H1 (cell line): ENCODE data around the gene AP5M1. TPM values are rescaled to one million over a fixed set of nuclear protein-coding genes. Genes with fewer than 3 reads are reported as not detected.

Experiments
- CTCF ChIA-PET: fragments of 300-600 bp; sonication (Branson Sonifier 250); formaldehyde crosslinking; loops from one replicate; lab custom pipeline; 2021; ENCODE audit not compliant: partially characterized antibody; lab: Charles Lee
- POLR2A ChIA-PET: fragments of 300-600 bp; sonication (Branson Sonifier 250); formaldehyde crosslinking; loops from one replicate; lab custom pipeline; 2021; ENCODE audit warnings: inconsistent platforms; ENCODE audit not compliant: partially characterized antibody; lab: Charles Lee
- DNase-seq, 2 experiments: peaks; one replicate each; pipeline versions ENCODE4 v3.0.0 to v3.0.0-alpha.2; 2010 to 2022; ENCODE audit warnings: low spot score in 2 of 2, low read depth in 1 of 2, mixed read lengths in 1 of 2
- FAIRE-seq: peaks from 2 replicates; lab custom pipeline; 2011; peaks lifted over from hg19 to GRCh38; lab: Jason Lieb, UNC
- H2AFZ ChIP-seq: 2 replicates; pipeline ENCODE4 v1.8.1; 2012; ENCODE audit warnings: low read length, inconsistent platforms
- H2AK5ac ChIP-seq: 2 replicates; pipeline ENCODE4 v1.6.1; 2013; ENCODE audit warnings: low read depth, low read length
- H2BK120ac ChIP-seq: replicated peaks from 2 replicates; pipeline ENCODE3; 2013; ENCODE audit warnings: low read depth, low read length, inconsistent platforms
- H2BK12ac ChIP-seq: 2 replicates; pipeline ENCODE4 v1.6.1; 2013; ENCODE audit warnings: low read depth, low read length
- H2BK15ac ChIP-seq: 2 replicates; pipeline ENCODE4 v1.6.1; 2013; ENCODE audit warnings: low read length
- H2BK20ac ChIP-seq: 2 replicates; pipeline ENCODE4 v1.6.1; 2013; ENCODE audit warnings: low read length
- H2BK5ac ChIP-seq: 2 replicates; pipeline ENCODE4 v1.6.1; 2013; ENCODE audit warnings: low read depth, low read length
- H3K14ac ChIP-seq: 2 replicates; pipeline ENCODE4 v1.6.1; 2013; ENCODE audit warnings: inconsistent platforms; ENCODE audit not compliant: insufficient read length
- H3K18ac ChIP-seq: 2 replicates; pipeline ENCODE4 v1.6.1; 2013; ENCODE audit warnings: low read length; ENCODE audit errors: extremely low read depth
- H3K23ac ChIP-seq: 2 replicates; pipeline ENCODE4 v1.6.1; 2013; ENCODE audit warnings: inconsistent platforms; ENCODE audit not compliant: insufficient read length
- H3K23me2 ChIP-seq: 2 replicates; pipeline ENCODE4 v1.6.1; 2013; ENCODE audit warnings: low read depth, low read length
- H3K27ac ChIP-seq: 2 replicates; pipeline ENCODE4 v1.6.1; 2011; ENCODE audit warnings: low read depth, low read length, inconsistent platforms
- H3K27me3 ChIP-seq, 4 experiments: replicated peaks in 1 of 4; 1 replicate in 1 of 4; 2 replicates in 3 of 4; pipeline versions ENCODE4 v1.6.1 to v1.8.1; 2011 to 2013; ENCODE audit warnings: low read length in 3 of 4, mild to moderate bottlenecking in 3 of 4, inconsistent platforms in 2 of 4, mixed read lengths in 2 of 4, moderate library complexity in 1 of 4; ENCODE audit not compliant: control insufficient read depth in 3 of 4, insufficient read depth in 3 of 4; ENCODE audit errors: extremely low read depth in 1 of 4
- H3K36me3 ChIP-seq, 4 experiments: 2 replicates each; pipeline versions ENCODE4 v1.6.1 to v1.8.1; 2011 to 2013; ENCODE audit warnings: mild to moderate bottlenecking in 4 of 4, low read length in 3 of 4, moderate library complexity in 2 of 4, control low read depth in 1 of 4, inconsistent platforms in 1 of 4; ENCODE audit not compliant: insufficient read depth in 4 of 4, control insufficient read depth in 2 of 4
- H3K4ac ChIP-seq: replicated peaks from 2 replicates; pipeline ENCODE3; 2013; ENCODE audit warnings: low read length, low read depth, mixed read lengths, inconsistent platforms; ENCODE audit not compliant: insufficient read length
- H3K4me1 ChIP-seq, 4 experiments: replicated peaks in 1 of 4; 1 replicate in 1 of 4; 2 replicates in 3 of 4; pipeline versions ENCODE4 v1.6.1 to v1.8.1; 2011 to 2013; ENCODE audit warnings: low read length in 3 of 4, inconsistent platforms in 2 of 4, mixed read lengths in 1 of 4; ENCODE audit not compliant: insufficient read depth in 4 of 4, control insufficient read depth in 3 of 4
- H3K4me2 ChIP-seq, 2 experiments: 2 replicates each; pipeline versions ENCODE4 v1.6.1 to v1.8.1; 2011 to 2013; ENCODE audit warnings: low read depth in 2 of 2, low read length in 2 of 2, control low read depth in 1 of 2, inconsistent platforms in 1 of 2, mild to moderate bottlenecking in 1 of 2; ENCODE audit not compliant: insufficient read depth in 1 of 2
- H3K4me3 ChIP-seq, 4 experiments: fragments of 200-600, 300-600 bp in 1 of 4; sonication (generic), shearing (Covaris generic), sonication (Bioruptor Twin) in 1 of 4; 2 replicates each; pipeline versions ENCODE4 v1.5.1 to v1.8.1; 2011 to 2016; ENCODE audit warnings: low read length in 4 of 4, low read depth in 3 of 4, control low read depth in 2 of 4, inconsistent platforms in 2 of 4, mild to moderate bottlenecking in 2 of 4, mixed read lengths in 1 of 4, moderate library complexity in 1 of 4; ENCODE audit not compliant: insufficient read depth in 2 of 4; ENCODE audit errors: extremely low read depth in 1 of 4
- H3K56ac ChIP-seq: replicated peaks from 2 replicates; pipeline ENCODE3; 2013; ENCODE audit warnings: low read depth, mild to moderate bottlenecking, mixed read lengths, low read length, inconsistent platforms; ENCODE audit not compliant: insufficient read length
- H3K79me1 ChIP-seq: 2 replicates; pipeline ENCODE4 v1.6.1; 2013; ENCODE audit warnings: low read depth, low read length, control low read depth
- H3K79me2 ChIP-seq, 2 experiments: 2 replicates each; pipeline versions ENCODE4 v1.6.1 to v1.8.1; 2012 to 2013; ENCODE audit warnings: low read length in 2 of 2, mild to moderate bottlenecking in 2 of 2, inconsistent platforms in 1 of 2; ENCODE audit not compliant: insufficient read depth in 2 of 2, control insufficient read depth in 1 of 2
- H3K9ac ChIP-seq, 4 experiments: replicated peaks in 1 of 4; 1 replicate in 1 of 4; 2 replicates in 3 of 4; pipeline versions ENCODE4 v1.6.1 to v1.8.1; 2011 to 2013; ENCODE audit warnings: low read depth in 3 of 4, low read length in 3 of 4, control low read depth in 2 of 4, mild to moderate bottlenecking in 2 of 4, moderate library complexity in 2 of 4, inconsistent platforms in 1 of 4; ENCODE audit errors: extremely low read depth in 1 of 4
- H3K9me3 ChIP-seq, 2 experiments: 2 replicates each; pipeline versions ENCODE4 v1.6.1 to v1.8.1; 2012 to 2013; ENCODE audit warnings: mild to moderate bottlenecking in 2 of 2, moderate library complexity in 2 of 2, control low read depth in 1 of 2, inconsistent platforms in 1 of 2, low read depth in 1 of 2, low read length in 1 of 2, mixed read lengths in 1 of 2; ENCODE audit not compliant: insufficient read depth in 2 of 2
- H4K20me1 ChIP-seq, 2 experiments: replicated peaks in 1 of 2; 2 replicates each; pipeline versions ENCODE3 to v1.8.1; 2011 to 2013; ENCODE audit warnings: inconsistent platforms in 2 of 2, low read length in 2 of 2, mild to moderate bottlenecking in 1 of 2; ENCODE audit not compliant: insufficient read depth in 2 of 2, control insufficient read depth in 1 of 2
- H4K5ac ChIP-seq: 2 replicates; pipeline ENCODE4 v1.6.1; 2013; ENCODE audit warnings: low read length, low read depth, mixed read lengths, inconsistent platforms; ENCODE audit not compliant: insufficient read length
- H4K8ac ChIP-seq: 2 replicates; pipeline ENCODE4 v1.8.0; 2013; ENCODE audit warnings: mild to moderate bottlenecking, moderate library complexity, low read length, inconsistent platforms; ENCODE audit not compliant: insufficient read depth; ENCODE audit errors: extremely low read depth
- H4K91ac ChIP-seq: replicated peaks from 2 replicates; pipeline ENCODE3; 2013; ENCODE audit warnings: low read length, mixed read lengths, inconsistent platforms; ENCODE audit not compliant: insufficient read length
- CTBP2 ChIP-seq: IDR thresholded peaks from 2 replicates; pipeline ENCODE4 v1.7.0; 2011; ENCODE audit warnings: borderline replicate concordance, mild to moderate bottlenecking, moderate library complexity, mixed read lengths, low read length; ENCODE audit not compliant: insufficient read depth, insufficient read length
- GABPA ChIP-seq: IDR thresholded peaks from 2 replicates; pipeline ENCODE4 v1.6.1; 2011; ENCODE audit warnings: mild to moderate bottlenecking, low read length, moderate library complexity, borderline replicate concordance; ENCODE audit not compliant: insufficient read depth
- NANOG ChIP-seq: IDR thresholded peaks from 2 replicates; pipeline ENCODE4 v1.6.1; 2011; ENCODE audit warnings: low read length, low read depth, mild to moderate bottlenecking, inconsistent platforms; ENCODE audit not compliant: insufficient read depth, poor library complexity, severe bottlenecking
- NRF1 ChIP-seq: IDR thresholded peaks from 2 replicates; pipeline ENCODE4 v1.6.1; 2011; ENCODE audit warnings: mild to moderate bottlenecking, low read depth, low read length, improper control_type of control experiment
- POLR2A ChIP-seq, 2 experiments: IDR thresholded peaks; 1 replicate in 1 of 2; 2 replicates in 1 of 2; pipeline ENCODE4 v1.6.1; 2011; ENCODE audit warnings: low read depth in 2 of 2, low read length in 2 of 2, mild to moderate bottlenecking in 2 of 2; ENCODE audit errors: control extremely low read depth in 1 of 2
- SAP30 ChIP-seq: fragments of 300-600 bp; sonication (generic); IDR thresholded peaks from 2 replicates; pipeline ENCODE4 v1.7.1; 2012; ENCODE audit warnings: low read length, moderate library complexity, mild to moderate bottlenecking, inconsistent platforms; ENCODE audit not compliant: insufficient read depth, insufficient replicate concordance
- SIRT6 ChIP-seq: IDR thresholded peaks from one replicate; pipeline ENCODE4 v1.7.1; 2012; ENCODE audit warnings: low read length, inconsistent platforms
- WGBS, 2 experiments: shearing (Covaris generic) in 1 of 2; methylation state at CpG; one replicate each; pipeline versions ENCODE4 v1.1.6 to v1.1.7; 2013 to 2015; ENCODE audit warnings: low lambda C conversion rate in 2 of 2, mixed read lengths in 2 of 2, inconsistent platforms in 1 of 2, low coverage in 1 of 2, missing lambda C conversion rate in 1 of 2; ENCODE audit not compliant: insufficient replicate concordance in 2 of 2, insufficient coverage in 1 of 2, insufficient read length in 1 of 2; ENCODE audit errors: extremely low coverage in 1 of 2, missing lambda C conversion rate in 1 of 2; 5-methylcytosine and 5-hydroxymethylcytosine counted together
- polyA plus RNA-seq, 7 experiments: library from polyadenylated mRNA; depleted of rRNA in 3 of 7; stranded (reverse) in 5 of 7; unstranded in 2 of 7; fragments of >200 nt in 5 of 7; fragments of 200-250 nt in 2 of 7; gene quantifications; 1 replicate in 5 of 7; 2 replicates in 1 of 7; 4 replicates in 1 of 7; pipeline versions ENCODE4 v1.2.1 to v1.2.3, GENCODE V29; 2011 to 2013; ENCODE audit warnings: missing spikeins in 2 of 7, mixed read lengths in 2 of 7
- total RNA-seq: library from RNA; stranded (reverse); fragmentation: NEBNext Ultra II Directional; extraction: Animal tissue kit (Norgen Biotek cat#: 25700); gene quantifications from 2 replicates; pipeline ENCODE4 v1.2.1, GENCODE V29; 2021

AP5M1 gene
- total and polyA plus RNA-seq, 2 of the 8 experiments (the other 6 are each of a cell fraction or from before 2014, with no cell fraction given), result 20.9 to 51.9 TPM

DNA sequence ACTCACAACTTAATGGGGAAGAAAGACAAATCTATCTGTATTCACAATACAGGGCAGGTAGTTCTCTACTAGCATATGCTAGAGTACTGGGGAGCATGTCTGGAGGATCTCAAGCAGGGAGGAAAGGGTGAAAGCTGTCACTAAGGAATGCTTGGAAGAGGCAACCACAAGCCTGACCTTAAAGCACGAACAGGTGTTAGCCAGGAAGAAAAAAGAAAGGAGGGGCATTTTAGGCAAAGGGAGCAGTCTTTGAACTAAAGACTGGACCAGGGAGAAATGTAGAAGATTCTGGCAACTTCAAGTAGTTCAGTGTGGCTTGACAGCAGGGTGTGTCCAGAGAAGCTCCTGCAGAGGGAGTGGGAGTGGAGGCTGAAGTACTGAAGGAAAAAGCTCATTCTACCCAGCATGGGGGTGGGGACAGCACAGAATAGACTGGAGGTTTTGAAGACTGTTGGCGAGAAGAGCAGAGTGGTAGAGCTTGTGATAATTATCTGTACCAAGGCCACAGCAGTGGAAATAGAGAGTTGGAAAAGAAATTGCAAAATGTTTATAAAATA, 50.9 kb downstream of the AP5M1 start:
- H3K79me2 ChIP-seq, result no peaks in the 10 kb centered on the region
- POLR2A ChIA-PET, result no interaction called here
- H3K56ac ChIP-seq, result no peak overlapping the region
- H4K20me1 ChIP-seq, result no peaks in the 10 kb centered on the region
- no peak for FAIRE-seq
- no peak overlapping the region for H3K4ac ChIP-seq
- no peaks in the 10 kb centered on the region for H3K4me1 ChIP-seq
- H3K18ac ChIP-seq, result no peak overlapping the region
- H4K8ac ChIP-seq, result no peak overlapping the region
- H3K23me2 ChIP-seq, result no peaks in the 10 kb centered on the region
- H3K9me3 ChIP-seq, result no peaks in the 10 kb centered on the region
- H3K79me1 ChIP-seq, result no peaks in the 10 kb centered on the region
- H2BK120ac ChIP-seq, result no peak overlapping the region
- no peak overlapping the region for H2BK5ac ChIP-seq
- H3K4me2 ChIP-seq, result no peak overlapping the region
- TF ChIP-seq POLR2A (IDR thresholded peaks at IDR 0.05; ENCODE audit: control extremely low read depth in 1 of 2, low read depth in 2 of 2, low read length in 2 of 2) (no peak), NANOG (no peak), GABPA (no peak), CTBP2 (no peak), SIRT6 (no peak), NRF1 (no peak), SAP30 (no peak)
- TF ChIP-seq, all 59 proteins: peak for 0
- WGBS, 2 experiments, result 83% methylated on average over 2 of the region's 2 CpGs; no CpG with 5 or more reads in 1 of the 2 experiments
- Histone ChIP-seq H2BK12ac (no peak overlapping the region), H2AK5ac (no peak overlapping the region), H3K9ac (no peak overlapping the region), H4K5ac (no peak overlapping the region), H2BK15ac (no peak overlapping the region), H3K27ac (no peak overlapping the region), H2BK20ac (0 out of 2 replicates have a peak overlapping the region, but pooled peaks have one; percentile 11), H3K23ac (no peak overlapping the region), H3K14ac (no peak overlapping the region), H3K27me3 (no peaks in the 10 kb centered on the region), H3K4me3 (no peak overlapping the region), H4K91ac (no peak overlapping the region), H3K36me3 (no peaks in the 10 kb centered on the region), H2AFZ (no peak overlapping the region)
- DNase-seq, result no peak
- CTCF ChIA-PET, result interaction anchor here (0.7 to 1.9 kb wide), 6 partner anchors 11 to 831 kb away, joined by 3 to 7 read pairs (median 3); no protein-coding TSS in a partner anchor
